HUES6 (cell line): ENCODE data around the gene PAK4.

Experiments used
- H3K27ac ChIP-seq: 2 replicates; pipeline ENCODE4 v1.7.0; 2013; ENCODE audit warnings: low read depth, mild to moderate bottlenecking, low read length, inconsistent platforms
- H3K27me3 ChIP-seq: 2 replicates; pipeline ENCODE4 v1.6.1; 2013; ENCODE audit warnings: low read length; ENCODE audit not compliant: control insufficient read depth, insufficient read depth
- H3K36me3 ChIP-seq: 2 replicates; pipeline ENCODE4 v1.6.1; 2013; ENCODE audit warnings: low read length; ENCODE audit not compliant: control insufficient read depth, insufficient read depth
- H3K4me1 ChIP-seq: 2 replicates; pipeline ENCODE4 v1.6.1; 2013; ENCODE audit warnings: low read length; ENCODE audit not compliant: control insufficient read depth, insufficient read depth
- H3K4me3 ChIP-seq: 2 replicates; pipeline ENCODE4 v1.5.1; 2013; ENCODE audit warnings: low read depth, low read length
- H3K9ac ChIP-seq: one replicate; pipeline ENCODE4 v1.6.1; 2013; ENCODE audit warnings: mild to moderate bottlenecking, low read length
- H3K9me3 ChIP-seq: 2 replicates; pipeline ENCODE4 v1.6.1; 2013; ENCODE audit warnings: low read depth, low read length; ENCODE audit not compliant: control insufficient read depth, insufficient read depth

PAK4 gene

GRCh38 chr19:39131255-39131755 is 5.7 kb downstream of the PAK4 start:
- Histone ChIP-seq H3K9me3 (no peaks in the 10 kb centered on the region), H3K36me3 (no peaks in the 10 kb centered on the region), H3K4me3 (no peak overlapping the region), H3K9ac (no peak overlapping the region), H3K27me3 (no peaks in the 10 kb centered on the region), H3K4me1 (peaks cover 68% of the 10 kb centered on the region), H3K27ac (no peak overlapping the region)

GRCh38 chr19:39132344-39132969 is 6.9 kb downstream of the PAK4 start:
- H3K4me1 ChIP-seq = peaks cover 74% of the 10 kb centered on the region
- no peak overlapping the region for H3K9ac ChIP-seq
- H3K27ac ChIP-seq = no peak overlapping the region

GRCh38 chr19:39133431-39134270 is 8.1 kb downstream of the PAK4 start:
- no peaks in the 10 kb centered on the region for H3K9me3 ChIP-seq
- H3K4me1 ChIP-seq = peaks cover 69% of the 10 kb centered on the region
- no peak overlapping the region for H3K27ac ChIP-seq
- H3K4me3 ChIP-seq = peak overlapping the region; percentile 32; the same call in 1 of the 2 replicates
- H3K36me3 ChIP-seq = no peaks in the 10 kb centered on the region
- H3K9ac ChIP-seq = no peak overlapping the region
- no peaks in the 10 kb centered on the region for H3K27me3 ChIP-seq

More at GRCh38 chr19:39132344-39132969, 6.9 kb downstream of the PAK4 start:
- no peaks in the 10 kb centered on the region for H3K27me3 ChIP-seq
- H3K4me3 ChIP-seq = no peak overlapping the region
- no peaks in the 10 kb centered on the region for H3K9me3 ChIP-seq
- no peaks in the 10 kb centered on the region for H3K36me3 ChIP-seq

- Histone ChIP-seq H3K4me1 (peaks cover 88% of the 10 kb centered on the region), H3K9ac (no peak overlapping the region), H3K27me3 (no peaks in the 10 kb centered on the region), H3K4me3 (no peak overlapping the region), H3K36me3 (no peaks in the 10 kb centered on the region), H3K9me3 (no peaks in the 10 kb centered on the region), H3K27ac (no peak overlapping the region)
These were observed 10.1 kb downstream of the PAK4 start for GRCh38 chr19:39135701-39136100.

GRCh38 chr19:39136225-39136940 is 10.8 kb downstream of the PAK4 start:
- Histone ChIP-seq H3K4me3 (no peak overlapping the region), H3K27ac (no peak overlapping the region), H3K9me3 (no peaks in the 10 kb centered on the region), H3K36me3 (no peaks in the 10 kb centered on the region), H3K9ac (peak overlapping the region; percentile 0), H3K27me3 (no peaks in the 10 kb centered on the region), H3K4me1 (peaks cover 84% of the 10 kb centered on the region)

DNA sequence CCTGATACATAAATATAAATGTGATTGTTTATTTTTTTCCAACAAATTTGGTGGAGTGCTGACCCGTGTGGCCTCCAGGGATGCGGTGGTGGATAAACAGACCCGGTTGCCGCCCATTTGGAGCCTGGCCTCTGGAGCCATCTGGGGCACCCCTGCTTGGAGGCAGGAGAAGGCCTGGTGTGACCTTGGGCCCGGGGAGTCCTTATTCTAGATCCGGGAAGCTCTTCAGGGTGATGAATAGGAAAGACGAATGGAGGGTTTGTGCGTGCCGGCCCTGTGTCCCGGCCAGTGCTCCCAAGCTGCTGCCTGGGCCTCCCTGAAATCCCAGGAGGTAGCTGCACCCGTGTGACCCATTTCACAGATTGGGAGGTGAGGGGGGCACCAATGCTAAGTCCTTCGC is 11.5 kb downstream of the PAK4 start:
- no peaks in the 10 kb centered on the region for H3K27me3 ChIP-seq
- H3K36me3 ChIP-seq = no peaks in the 10 kb centered on the region
- H3K9me3 ChIP-seq = no peaks in the 10 kb centered on the region
- peaks cover 79% of the 10 kb centered on the region for H3K4me1 ChIP-seq
- no peak overlapping the region for H3K9ac ChIP-seq
- H3K4me3 ChIP-seq = no peak overlapping the region
- H3K27ac ChIP-seq = no peak overlapping the region

- Histone ChIP-seq H3K27ac (peak overlapping the region; percentile 59; the same call in 1 of the 2 replicates), H3K36me3 (no peaks in the 10 kb centered on the region), H3K9ac (peak overlapping the region; percentile 25), H3K4me1 (peaks cover 67% of the 10 kb centered on the region), H3K4me3 (0 out of 2 replicates have a peak overlapping the region, but pooled peaks have one; percentile 20), H3K9me3 (no peaks in the 10 kb centered on the region), H3K27me3 (no peaks in the 10 kb centered on the region)
These were observed 12.9 kb downstream of the PAK4 start for GRCh38 chr19:39138221-39139211.

- Histone ChIP-seq H3K36me3 (no peaks in the 10 kb centered on the region), H3K4me3 (0 out of 2 replicates have a peak overlapping the region, but pooled peaks have one; percentile 20), H3K9me3 (no peaks in the 10 kb centered on the region), H3K27me3 (no peaks in the 10 kb centered on the region), H3K9ac (peak overlapping the region; percentile 14), H3K4me1 (peaks cover 64% of the 10 kb centered on the region), H3K27ac (peak overlapping the region; percentile 59; the same call in 1 of the 2 replicates)
These were observed 13.8 kb downstream of the PAK4 start for GRCh38 chr19:39139305-39139874.

- Histone ChIP-seq H3K4me1 (peaks cover 66% of the 10 kb centered on the region), H3K9me3 (no peaks in the 10 kb centered on the region), H3K27me3 (no peaks in the 10 kb centered on the region), H3K36me3 (no peaks in the 10 kb centered on the region), H3K27ac (no peak overlapping the region), H3K9ac (peak overlapping the region; percentile 14), H3K4me3 (no peak overlapping the region)
These were observed 14.4 kb downstream of the PAK4 start for GRCh38 chr19:39139971-39140453.
